Gastrocnemius medialis (tissue), 4 donors: ENCODE results near the gene HOXA7. TPM values are rescaled to one million over a fixed set of nuclear protein-coding genes. Genes with fewer than 3 reads are reported as not detected.
A peak's percentile ranks its signal among the peaks of the same experiment; 100 is the strongest.

Experiments
- ATAC-seq, 2 donors: fragments of 150-250 bp; one replicate each; pipeline ENCODE4 v1.9.1; 2016
- DNase-seq, 2 donors: peaks; one replicate each; pipeline ENCODE4 v3.0.0-alpha.2; 2019
- H3K27ac ChIP-seq, 4 donors: fragments of 200-600 bp; sonication (generic); 1 replicate in 1 of 4; 2 replicates in 3 of 4; pipeline ENCODE4 v1.5.1; 2016 to 2018; ENCODE audit warnings: mild to moderate bottlenecking in 2 of 4, moderate library complexity in 1 of 4
- H3K27me3 ChIP-seq, 3 donors: fragments of 200-600 bp; sonication (generic) in 2 of 3; 1 replicate in 1 of 3; 2 replicates in 2 of 3; pipeline versions ENCODE4 v1.5.1 to v1.6.0; 2016 to 2019; ENCODE audit warnings: mild to moderate bottlenecking in 1 of 3, moderate library complexity in 1 of 3
- H3K36me3 ChIP-seq, 2 donors: fragments of 200-600 bp; sonication (generic) in 1 of 2; one replicate each; pipeline ENCODE4 v1.5.1; 2017 to 2018
- H3K4me1 ChIP-seq, 2 donors: fragments of 200-600 bp; sonication (generic) in 1 of 2; one replicate each; pipeline ENCODE4 v1.5.1; 2016 to 2017; ENCODE audit warnings: mild to moderate bottlenecking in 2 of 2
- H3K4me3 ChIP-seq, 4 donors: fragments of 200-600 bp; sonication (generic) in 3 of 4; 1 replicate in 1 of 4; 2 replicates in 3 of 4; pipeline ENCODE4 v1.5.1; 2016 to 2019; ENCODE audit warnings: mild to moderate bottlenecking in 2 of 4
- H3K9me3 ChIP-seq, 3 donors: fragments of 200-600 bp; sonication (generic) in 2 of 3; 1 replicate in 1 of 3; 2 replicates in 2 of 3; pipeline ENCODE4 v1.5.1; 2016 to 2019
- CTCF ChIP-seq, 5 experiments: fragments of 450-650 bp in 3 of 5; fragments of 200-600 bp in 2 of 5; sonication (generic) in 2 of 5; IDR thresholded peaks in 4 of 5; conservative IDR thresholded peaks in 1 of 5; 1 replicate in 4 of 5; 2 replicates in 1 of 5; pipeline ENCODE4 v1.5.1; 2016 to 2019; ENCODE audit warnings: antibody characterized with exemption in 5 of 5, mild to moderate bottlenecking in 3 of 5, moderate library complexity in 3 of 5
- POLR2A ChIP-seq, 2 donors: fragments of 450-650 bp; IDR thresholded peaks; one replicate each; pipeline ENCODE4 v1.6.1; 2017; ENCODE audit warnings: antibody characterized with exemption in 2 of 2, mild to moderate bottlenecking in 2 of 2, moderate library complexity in 2 of 2
- in situ Hi-C, 4 donors: fragments of 200-750 bp; cut with MboI; loops; one replicate each; pipeline versions ENCODE4 v1.15.0 to v1.8.0; 2017; ENCODE audit warnings: low sequenced_read_pairs in 4 of 4
- intact Hi-C: fragments of 100-400 bp; cut with DNase I; formaldehyde crosslinking; loops from one replicate; pipeline ENCODE4 v1.15.1; 2023; ENCODE audit warnings: low total_unique reads
- total RNA-seq, 4 donors: library from RNA; depleted of rRNA; stranded (reverse); fragments of >200 nt; gene quantifications; one replicate each; pipeline versions ENCODE4 v1.1.0 to v1.2.3, GENCODE V29; 2016

The HOXA7 gene
- total RNA-seq, 4 donors from 2014 or later, result 5.3 to 12.8 (median 8.6) TPM

- intact Hi-C loops (loop anchor here (10.0 kb wide), 1 partner anchor 1496 kb away; no protein-coding TSS in a partner anchor), in situ Hi-C loops (loop anchor here in 2 of 4 donors (10.0 to 25.0 kb wide), 2 partner anchors 958 to 1316 kb away; partner anchors contain the start of genes CBX3 (in 1 of the 2) and HNRNPA2B1 (in 1 of the 2))
- Histone ChIP-seq H3K9me3 (no peaks in the 10 kb centered on the region), H3K27ac (peak overlapping the region; percentile 90 to 99 (median 95)), H3K36me3 (no peaks in the 10 kb centered on the region), H3K27me3 (no peaks in the 10 kb centered on the region), H3K4me1 (peaks cover 4 to 52% of the 10 kb centered on the region in 2 donors), H3K4me3 (peak overlapping the region; percentile 62 to 88 (median 77))
- ATAC-seq (no peak), DNase-seq (no peak)
- TF ChIP-seq POLR2A (IDR thresholded peaks at IDR 0.05), result no peak
- TF ChIP-seq CTCF (IDR thresholded peaks at IDR 0.05 in 4 of 5, conservative IDR thresholded peaks at IDR 0.05 in 1 of 5), result no peak
Observed at GRCh38 chr7:27170426-27171324, 14.2 kb upstream of the HOXA7 start.

GRCh38 chr7:27169658-27170425 lies 13.4 kb upstream of the HOXA7 start:
- TF ChIP-seq CTCF (IDR thresholded peaks at IDR 0.05 in 4 of 5, conservative IDR thresholded peaks at IDR 0.05 in 1 of 5) (no peak), POLR2A (IDR thresholded peaks at IDR 0.05) (no peak)
- Histone ChIP-seq H3K27ac (peak overlapping the region; percentile 90 to 99 (median 95)), H3K27me3 (no peaks in the 10 kb centered on the region), H3K4me1 (peaks cover 3 to 46% of the 10 kb centered on the region in 2 donors), H3K9me3 (no peaks in the 10 kb centered on the region), H3K4me3 (peak overlapping the region; percentile 62 to 88 (median 77)), H3K36me3 (no peaks in the 10 kb centered on the region)
- ATAC-seq (no peak), DNase-seq (peak in 1 of 2 donors; percentile 25)
- intact Hi-C loops (loop anchor here (1.0 to 10.0 kb wide), 4 partner anchors 38 to 1495 kb away; partner anchors contain the start of gene HOXA4), in situ Hi-C loops (loop anchor here in 3 of 4 donors (5.0 to 25.0 kb wide), 4 partner anchors 958 to 1315 kb away; partner anchors contain the start of genes CBX3 (in 1 of the 3) and HNRNPA2B1 (in 1 of the 3))

DNA sequence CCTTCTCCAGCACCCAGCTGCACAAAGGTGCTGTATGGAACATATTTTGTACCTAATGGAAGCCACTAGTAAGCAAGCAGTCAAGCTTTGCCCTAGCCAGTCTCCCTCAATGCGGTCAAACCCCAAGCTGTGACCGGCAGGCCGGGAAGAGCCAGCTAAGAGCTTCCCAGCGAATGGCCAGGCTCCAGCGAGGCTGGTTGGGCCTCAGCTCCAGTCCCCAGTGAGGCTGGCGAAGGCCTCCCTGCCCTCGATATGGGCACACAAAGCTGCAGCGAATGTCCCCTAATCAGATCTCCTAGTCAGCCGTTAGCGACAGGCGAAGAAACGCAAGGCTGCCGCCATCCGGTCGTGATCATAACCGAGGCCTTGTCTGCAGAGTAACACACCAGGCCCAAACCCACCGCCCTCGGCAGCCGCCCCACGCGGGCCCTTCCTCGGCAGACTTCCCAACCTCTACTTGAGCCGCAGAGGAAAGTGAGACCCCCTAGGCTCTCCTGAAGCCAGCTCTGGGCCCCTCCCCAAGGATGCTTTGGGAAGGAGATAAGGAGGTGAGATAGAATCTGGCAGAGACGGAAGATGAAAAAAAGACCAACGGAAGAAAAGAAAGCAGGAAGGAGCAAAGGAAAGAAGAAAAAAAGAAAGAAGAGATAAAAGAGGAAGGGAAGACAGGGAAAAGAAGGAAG lies 11.9 kb upstream of the HOXA7 start:
- Histone ChIP-seq H3K36me3 (no peaks in the 10 kb centered on the region), H3K27me3 (no peaks in the 10 kb centered on the region), H3K4me1 (peaks cover 7 to 47% of the 10 kb centered on the region in 2 donors), H3K9me3 (no peaks in the 10 kb centered on the region), H3K4me3 (peak overlapping the region; percentile 62 to 88 (median 77)), H3K27ac (peak overlapping the region; percentile 90 to 99 (median 95))
- no peak for TF ChIP-seq POLR2A (IDR thresholded peaks at IDR 0.05)
- peak in 1 of 5 experiments; percentile 28 for TF ChIP-seq CTCF (IDR thresholded peaks at IDR 0.05 in 4 of 5, conservative IDR thresholded peaks at IDR 0.05 in 1 of 5)
- ATAC-seq, result peak; percentile 22 to 32
- DNase-seq, result peak in 1 of 2 donors; percentile 80
- intact Hi-C loops, result loop anchor here (5.0 to 10.0 kb wide), 2 partner anchors 36 to 1404 kb away; partner anchors contain the start of gene HOXA4
- in situ Hi-C loops, result loop anchor here in 2 of 4 donors (5.0 to 25.0 kb wide), 3 partner anchors 956 to 1311 kb away; partner anchors contain the start of genes CBX3 (in 1 of the 2) and HNRNPA2B1 (in 1 of the 2)

DNA sequence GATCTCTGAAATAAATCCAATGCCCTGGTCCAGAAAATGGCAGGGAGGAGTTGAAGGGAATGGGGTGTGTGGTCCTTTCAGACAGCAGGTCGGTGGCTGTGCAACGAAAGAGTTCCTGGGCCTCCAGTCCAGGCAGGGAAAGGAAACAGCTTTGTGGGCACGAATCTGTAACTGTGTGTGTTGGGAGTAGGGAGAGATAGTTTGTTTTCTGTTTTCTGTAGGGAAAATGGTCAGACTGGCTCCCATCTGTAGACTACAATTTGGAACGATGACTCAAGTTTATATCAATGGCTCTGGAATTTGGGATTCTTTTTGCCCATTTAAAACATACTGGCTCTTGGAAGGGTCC lies 11.4 kb upstream of the HOXA7 start:
- Histone ChIP-seq H3K27ac (peak overlapping the region; percentile 90 to 99 (median 95)), H3K4me1 (peaks cover 9 to 51% of the 10 kb centered on the region in 2 donors), H3K36me3 (no peaks in the 10 kb centered on the region), H3K4me3 (peak overlapping the region; percentile 62 to 88 (median 77)), H3K9me3 (no peaks in the 10 kb centered on the region), H3K27me3 (no peaks in the 10 kb centered on the region)
- ATAC-seq (no peak), DNase-seq (peak in 1 of 2 donors; percentile 17)
- intact Hi-C loops (loop anchor here (5.0 to 10.0 kb wide), 2 partner anchors 36 to 1403 kb away; partner anchors contain the start of gene HOXA4), in situ Hi-C loops (loop anchor here in 2 of 4 donors (5.0 to 25.0 kb wide), 3 partner anchors 956 to 1311 kb away; partner anchors contain the start of genes CBX3 (in 1 of the 2) and HNRNPA2B1 (in 1 of the 2))
- no peak for TF ChIP-seq POLR2A (IDR thresholded peaks at IDR 0.05)
- TF ChIP-seq CTCF (IDR thresholded peaks at IDR 0.05 in 4 of 5, conservative IDR thresholded peaks at IDR 0.05 in 1 of 5), result no peak
